Measurements from ENCODE around the gene SMAP2. TPM values are rescaled to one million over a fixed set of nuclear protein-coding genes. Genes with fewer than 3 reads are reported as not detected.

SMAP2 gene
- total and polyA plus RNA-seq, 4 donors = 24.5 to 201 (median 51.3) TPM

DNA sequence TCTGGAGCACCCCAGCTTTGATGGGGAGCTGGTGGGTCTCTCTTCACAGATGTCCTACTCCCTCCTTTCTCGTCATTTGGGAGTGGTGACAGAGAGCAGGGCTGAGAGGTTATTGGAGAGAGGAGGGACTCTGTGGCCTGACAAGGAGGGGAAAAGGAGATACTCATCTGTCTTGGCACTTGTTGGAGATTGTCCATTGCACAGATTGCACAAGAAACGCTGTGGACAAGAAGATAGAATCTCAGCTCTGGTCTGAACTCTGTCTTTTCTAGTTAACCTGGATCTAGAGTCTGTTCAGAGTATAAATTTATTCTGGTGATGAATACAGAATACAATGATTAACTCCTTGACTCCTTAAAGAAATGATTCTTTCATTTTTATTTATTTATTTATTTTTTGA, 22.4 kb upstream of the SMAP2 start:
- no peak overlapping the region for H3K27ac ChIP-seq (ENCODE audit: low read depth in 1 of 2, low read length in 1 of 2)
- H3K9me3 ChIP-seq (ENCODE audit: control insufficient read depth in 4 of 4, insufficient read depth in 3 of 4, low read length in 3 of 4) = no peaks in the 10 kb centered on the region
- ATAC-seq (ENCODE audit: insufficient read depth, low FRiP score) (no peak), DNase-seq (no peak)
- no peaks in the 10 kb centered on the region for H3K27me3 ChIP-seq (ENCODE audit: control insufficient read depth in 3 of 3, insufficient read depth in 3 of 3, low read length in 2 of 3)
- H3K9ac ChIP-seq (ENCODE audit: insufficient read depth in 1 of 2, low read length in 2 of 2) = no peak overlapping the region
- no peak for TF ChIP-seq CTCF (IDR thresholded peaks at IDR 0.05; ENCODE audit: control extremely low read depth, extremely low read depth)
- H3K36me3 ChIP-seq (ENCODE audit: control insufficient read depth in 4 of 4, insufficient read depth in 4 of 4, low read length in 4 of 4) = peaks cover 0 to 1% (median 0%) of the 10 kb centered on the region in 4 donors
- H3K4me1 ChIP-seq (ENCODE audit: control insufficient read depth in 5 of 5, insufficient read depth in 5 of 5, low read length in 5 of 5) = no peaks in the 10 kb centered on the region
- WGBS, 2 donors = 91% methylated on average over 2 of the region's 2 CpGs
- H3K4me3 ChIP-seq = no peak overlapping the region

DNA sequence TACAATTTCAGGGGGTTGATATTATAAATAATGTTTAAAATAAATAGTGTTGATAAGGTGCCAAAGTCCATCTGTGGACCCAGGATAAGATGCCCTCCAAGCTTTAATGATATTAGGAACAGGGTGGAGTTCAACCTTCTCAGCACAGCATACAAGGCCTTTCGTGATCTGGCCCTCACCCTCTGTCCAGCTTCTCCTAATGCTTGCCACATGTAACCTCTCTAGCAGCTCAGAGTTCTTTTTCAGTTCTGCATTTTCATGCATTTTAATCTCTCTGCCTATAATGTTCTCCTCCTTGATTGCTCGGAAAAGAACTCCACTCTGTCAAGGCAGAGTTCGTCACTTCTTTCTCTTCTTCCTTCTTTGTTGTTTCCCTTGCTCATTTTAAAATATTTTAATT, 21.4 kb upstream of the SMAP2 start:
- TF ChIP-seq CTCF (IDR thresholded peaks at IDR 0.05; ENCODE audit: control extremely low read depth, extremely low read depth) = no peak
- whole genome bisulfite sequencing, 2 donors = 72 to 76% methylated on average over 3 of the region's 3 CpGs
- Histone ChIP-seq H3K4me3 (no peak overlapping the region), H3K9me3 (ENCODE audit: control insufficient read depth in 4 of 4, insufficient read depth in 3 of 4, low read length in 3 of 4) (no peaks in the 10 kb centered on the region), H3K9ac (ENCODE audit: insufficient read depth in 1 of 2, low read length in 2 of 2) (no peak overlapping the region), H3K27me3 (ENCODE audit: control insufficient read depth in 3 of 3, insufficient read depth in 3 of 3, low read length in 2 of 3) (no peaks in the 10 kb centered on the region), H3K36me3 (ENCODE audit: control insufficient read depth in 4 of 4, insufficient read depth in 4 of 4, low read length in 4 of 4) (peaks cover 0 to 1% (median 0%) of the 10 kb centered on the region in 4 donors), H3K4me1 (ENCODE audit: control insufficient read depth in 5 of 5, insufficient read depth in 5 of 5, low read length in 5 of 5) (no peaks in the 10 kb centered on the region), H3K27ac (ENCODE audit: low read depth in 1 of 2, low read length in 1 of 2) (no peak overlapping the region)
- DNase-seq (no peak), ATAC-seq (ENCODE audit: insufficient read depth, low FRiP score) (no peak)

- Histone ChIP-seq H3K27ac (ENCODE audit: low read depth in 1 of 2, low read length in 1 of 2) (peak overlapping the region in 1 of 2 donors; percentile 53), H3K36me3 (ENCODE audit: control insufficient read depth in 4 of 4, insufficient read depth in 4 of 4, low read length in 4 of 4) (peaks cover 0 to 1% (median 0%) of the 10 kb centered on the region in 4 donors), H3K4me1 (ENCODE audit: control insufficient read depth in 5 of 5, insufficient read depth in 5 of 5, low read length in 5 of 5) (no peaks in the 10 kb centered on the region), H3K4me3 (no peak overlapping the region), H3K27me3 (ENCODE audit: control insufficient read depth in 3 of 3, insufficient read depth in 3 of 3, low read length in 2 of 3) (no peaks in the 10 kb centered on the region), H3K9me3 (ENCODE audit: control insufficient read depth in 4 of 4, insufficient read depth in 3 of 4, low read length in 3 of 4) (no peaks in the 10 kb centered on the region), H3K9ac (ENCODE audit: insufficient read depth in 1 of 2, low read length in 2 of 2) (no peak overlapping the region)
- 93% methylated on average over 3 of the region's 3 CpGs for WGBS, 2 donors
- no peak for TF ChIP-seq CTCF (IDR thresholded peaks at IDR 0.05; ENCODE audit: control extremely low read depth, extremely low read depth)
- DNase-seq (no peak), ATAC-seq (ENCODE audit: insufficient read depth, low FRiP score) (no peak)
Measured at GRCh38 chr1:40353082-40353481, 20.4 kb upstream of the SMAP2 start.

DNA sequence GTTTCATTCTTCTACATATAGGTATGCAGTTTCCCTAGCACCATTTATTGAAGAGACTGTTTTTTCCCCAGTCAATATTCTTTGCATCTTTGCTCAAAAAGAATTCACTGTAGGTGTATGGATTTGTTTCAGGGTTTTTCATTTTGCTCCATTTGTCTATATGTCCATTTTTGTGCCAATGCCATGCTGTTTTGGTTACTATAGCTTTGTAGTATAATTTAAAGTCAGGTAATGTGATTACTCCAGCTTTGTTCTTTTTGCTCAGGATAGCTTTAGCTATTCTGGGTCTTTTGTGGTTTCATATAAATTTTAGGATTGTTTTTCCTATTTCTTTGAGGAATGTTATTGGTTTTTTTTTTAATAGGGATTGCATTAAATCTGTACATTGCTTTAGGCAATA, 15.9 kb upstream of the SMAP2 start:
- DNase-seq = no peak
- Histone ChIP-seq H3K27ac (ENCODE audit: low read depth in 1 of 2, low read length in 1 of 2) (no peak overlapping the region), H3K27me3 (ENCODE audit: control insufficient read depth in 3 of 3, insufficient read depth in 3 of 3, low read length in 2 of 3) (no peaks in the 10 kb centered on the region), H3K9me3 (ENCODE audit: control insufficient read depth in 4 of 4, insufficient read depth in 3 of 4, low read length in 3 of 4) (peaks cover 0 to 3% (median 0%) of the 10 kb centered on the region in 4 donors), H3K36me3 (ENCODE audit: control insufficient read depth in 4 of 4, insufficient read depth in 4 of 4, low read length in 4 of 4) (peaks cover 0 to 1% (median 0%) of the 10 kb centered on the region in 4 donors), H3K4me3 (no peak overlapping the region), H3K4me1 (ENCODE audit: control insufficient read depth in 5 of 5, insufficient read depth in 5 of 5, low read length in 5 of 5) (peaks cover 0 to 1% (median 0%) of the 10 kb centered on the region in 5 donors), H3K9ac (ENCODE audit: insufficient read depth in 1 of 2, low read length in 2 of 2) (no peak overlapping the region)
- no peak for TF ChIP-seq CTCF (IDR thresholded peaks at IDR 0.05; ENCODE audit: control extremely low read depth, extremely low read depth)
- no peak for ATAC-seq (ENCODE audit: insufficient read depth, low FRiP score)
